Trophoblast cell (in vitro differentiated cells and primary cell): ENCODE measurements around the gene BCL2L2.

Experiments
- DNase-seq, 2 donors: peaks; one replicate each; pipeline ENCODE4 v3.0.0-alpha.2; 2016
- H2AFZ ChIP-seq: 2 replicates; pipeline ENCODE4 v1.6.1; 2013; ENCODE audit warnings: low read length, moderate library complexity, mild to moderate bottlenecking; ENCODE audit not compliant: insufficient read depth, poor library complexity
- H2AK5ac ChIP-seq: 2 replicates; pipeline ENCODE4 v1.6.1; 2013; ENCODE audit warnings: mild to moderate bottlenecking, low read length
- H2BK120ac ChIP-seq: 2 replicates; pipeline ENCODE4 v1.6.1; 2013; ENCODE audit warnings: low read length, mild to moderate bottlenecking, moderate library complexity; ENCODE audit not compliant: insufficient read depth, poor library complexity
- H2BK12ac ChIP-seq: 2 replicates; pipeline ENCODE4 v1.6.1; 2013; ENCODE audit warnings: mild to moderate bottlenecking, low read length, moderate library complexity
- H2BK5ac ChIP-seq: 2 replicates; pipeline ENCODE4 v1.6.1; 2013; ENCODE audit warnings: low read length, low read depth, moderate library complexity, mild to moderate bottlenecking; ENCODE audit not compliant: poor library complexity
- H3K14ac ChIP-seq: 2 replicates; pipeline ENCODE4 v1.6.1; 2013; ENCODE audit warnings: mild to moderate bottlenecking, low read length
- H3K18ac ChIP-seq: 2 replicates; pipeline ENCODE4 v1.6.1; 2013; ENCODE audit warnings: mild to moderate bottlenecking, low read length
- H3K23ac ChIP-seq: 2 replicates; pipeline ENCODE4 v1.6.1; 2013; ENCODE audit warnings: low read length
- H3K27ac ChIP-seq: 2 replicates; pipeline ENCODE4 v1.5.1; 2013; ENCODE audit warnings: low read depth, mild to moderate bottlenecking, inconsistent platforms, low read length, moderate library complexity
- H3K27me3 ChIP-seq: 2 replicates; pipeline ENCODE4 v1.6.1; 2013; ENCODE audit warnings: inconsistent platforms, mild to moderate bottlenecking, low read length, moderate library complexity; ENCODE audit not compliant: insufficient read depth
- H3K36me3 ChIP-seq, 2 experiments: 1 replicate in 1 of 2; 2 replicates in 1 of 2; pipeline ENCODE4 v1.6.1; 2013; ENCODE audit warnings: low read length in 2 of 2, mild to moderate bottlenecking in 2 of 2, moderate library complexity in 1 of 2; ENCODE audit not compliant: insufficient read depth in 2 of 2, control insufficient read depth in 1 of 2
- H3K4ac ChIP-seq: 2 replicates; pipeline ENCODE4 v1.6.1; 2013; ENCODE audit warnings: low read depth, mild to moderate bottlenecking, low read length, moderate library complexity
- H3K4me1 ChIP-seq, 2 experiments: 1 replicate in 1 of 2; 2 replicates in 1 of 2; pipeline ENCODE4 v1.6.1; 2013; ENCODE audit warnings: low read length in 2 of 2, mild to moderate bottlenecking in 2 of 2, moderate library complexity in 1 of 2; ENCODE audit not compliant: insufficient read depth in 2 of 2, control insufficient read depth in 1 of 2
- H3K4me2 ChIP-seq: 2 replicates; pipeline ENCODE4 v1.6.1; 2013; ENCODE audit warnings: inconsistent platforms, mild to moderate bottlenecking, low read length, moderate library complexity
- H3K4me3 ChIP-seq: 2 replicates; pipeline ENCODE4 v1.5.1; 2013; ENCODE audit warnings: mild to moderate bottlenecking, low read depth, low read length, inconsistent platforms
- H3K79me1 ChIP-seq: one replicate; pipeline ENCODE4 v1.6.1; 2013; ENCODE audit warnings: low read length
- H3K79me2 ChIP-seq: 2 replicates; pipeline ENCODE4 v1.6.1; 2013; ENCODE audit warnings: low read length, mild to moderate bottlenecking; ENCODE audit not compliant: control insufficient read depth, insufficient read depth, poor library complexity
- H3K9ac ChIP-seq: 2 replicates; pipeline ENCODE4 v1.6.1; 2013; ENCODE audit warnings: mild to moderate bottlenecking, low read length
- H3K9me3 ChIP-seq: 2 replicates; pipeline ENCODE4 v1.6.1; 2013; ENCODE audit warnings: low read depth, mild to moderate bottlenecking, control low read depth, inconsistent platforms, low read length; ENCODE audit not compliant: insufficient read depth
- H4K12ac ChIP-seq: 2 replicates; pipeline ENCODE4 v1.6.1; 2013; ENCODE audit warnings: low read depth, mild to moderate bottlenecking, low read length, moderate library complexity
- H4K8ac ChIP-seq: 2 replicates; pipeline ENCODE4 v1.6.1; 2013; ENCODE audit warnings: low read depth, mild to moderate bottlenecking, low read length, moderate library complexity
- H4K91ac ChIP-seq: one replicate; pipeline ENCODE4 v1.6.1; 2013; ENCODE audit warnings: low read depth, mild to moderate bottlenecking, low read length, moderate library complexity
- WGBS: extraction: QIAGEN DNeasy Blood & Tissue Kit; methylation state at CpG from one replicate; pipeline ENCODE4 v1.1.7; 2013; ENCODE audit warnings: missing lambda C conversion rate; ENCODE audit not compliant: insufficient read length, insufficient coverage; ENCODE audit errors: extremely low coverage; 5-methylcytosine and 5-hydroxymethylcytosine counted together

Gene BCL2L2

GRCh38 chr14:23286902-23287479 lies 19.6 kb upstream of the BCL2L2 start:
- Histone ChIP-seq H3K4me2 (peak overlapping the region; percentile 80), H4K91ac (peak overlapping the region; percentile 65), H3K79me1 (peaks cover 10% of the 10 kb centered on the region), H2BK120ac (no peak overlapping the region), H4K8ac (no peak overlapping the region), H2AFZ (no peak overlapping the region), H3K18ac (no peak overlapping the region), H3K9me3 (no peaks in the 10 kb centered on the region), H3K14ac (no peak overlapping the region), H3K9ac (no peak overlapping the region), H3K79me2 (peaks cover 7% of the 10 kb centered on the region), H3K4me3 (no peak overlapping the region), H3K23ac (no peak overlapping the region), H3K27me3 (no peaks in the 10 kb centered on the region), H2BK12ac (no peak overlapping the region), H2AK5ac (no peak overlapping the region), H3K36me3 (no peaks in the 10 kb centered on the region), H4K12ac (peak overlapping the region; percentile 79), H3K4me1 (peaks cover 3 to 5% of the 10 kb centered on the region in 2 experiments), H3K27ac (peak overlapping the region; percentile 95), H3K4ac (peak overlapping the region; percentile 52), H2BK5ac (peak overlapping the region; percentile 4)
- WGBS, result no CpG with 5 or more reads among the region's 6 CpGs
- DNase-seq, result peak in 1 of 2 donors; percentile 47

GRCh38 chr14:23294734-23295561 lies 11.7 kb upstream of the BCL2L2 start:
- H2BK12ac ChIP-seq, result no peak overlapping the region
- DNase-seq, result peak; percentile 48 to 83
- no peak overlapping the region for H2BK120ac ChIP-seq
- no peak overlapping the region for H4K91ac ChIP-seq
- peaks cover 2 to 4% of the 10 kb centered on the region in 2 experiments for H3K4me1 ChIP-seq
- peak overlapping the region; percentile 72 for H3K9ac ChIP-seq
- no CpG with 5 or more reads among the region's 24 CpGs for WGBS
- peak overlapping the region; percentile 10 for H3K23ac ChIP-seq
- H3K4me3 ChIP-seq, result no peak overlapping the region
- peaks cover 0 to 2% of the 10 kb centered on the region in 2 experiments for H3K36me3 ChIP-seq
- H3K4ac ChIP-seq, result no peak overlapping the region
- no peak overlapping the region for H3K4me2 ChIP-seq
- no peak overlapping the region for H2BK5ac ChIP-seq
- H3K79me2 ChIP-seq, result no peaks in the 10 kb centered on the region
- H3K79me1 ChIP-seq, result no peaks in the 10 kb centered on the region
- H3K9me3 ChIP-seq, result no peaks in the 10 kb centered on the region
- H3K27ac ChIP-seq, result no peak overlapping the region
- no peak overlapping the region for H3K18ac ChIP-seq
- H4K8ac ChIP-seq, result no peak overlapping the region
- H3K27me3 ChIP-seq, result no peaks in the 10 kb centered on the region
- no peak overlapping the region for H3K14ac ChIP-seq
- H4K12ac ChIP-seq, result no peak overlapping the region
- H2AK5ac ChIP-seq, result no peak overlapping the region
- no peak overlapping the region for H2AFZ ChIP-seq

- no peaks in the 10 kb centered on the region for H3K9me3 ChIP-seq
- peak overlapping the region; percentile 70 for H3K9ac ChIP-seq
- peaks cover 2 to 8% of the 10 kb centered on the region in 2 experiments for H3K4me1 ChIP-seq
- no peak overlapping the region for H3K4ac ChIP-seq
- DNase-seq, result no peak
- no peak overlapping the region for H3K23ac ChIP-seq
- WGBS, result no CpG with 5 or more reads among the region's 7 CpGs
- no peak overlapping the region for H3K27ac ChIP-seq
- no peak overlapping the region for H2BK120ac ChIP-seq
- H4K12ac ChIP-seq, result no peak overlapping the region
- H2BK5ac ChIP-seq, result no peak overlapping the region
- no peak overlapping the region for H3K14ac ChIP-seq
- no peak overlapping the region for H4K91ac ChIP-seq
- H2AK5ac ChIP-seq, result no peak overlapping the region
- no peak overlapping the region for H3K18ac ChIP-seq
- H2AFZ ChIP-seq, result no peak overlapping the region
- H3K4me3 ChIP-seq, result no peak overlapping the region
- H3K79me1 ChIP-seq, result peaks cover 5% of the 10 kb centered on the region
- no peaks in the 10 kb centered on the region for H3K27me3 ChIP-seq
- peaks cover 0 to 2% of the 10 kb centered on the region in 2 experiments for H3K36me3 ChIP-seq
- H3K79me2 ChIP-seq, result peaks cover 4% of the 10 kb centered on the region
- H4K8ac ChIP-seq, result no peak overlapping the region
- no peak overlapping the region for H3K4me2 ChIP-seq
- no peak overlapping the region for H2BK12ac ChIP-seq
Measured at GRCh38 chr14:23296012-23296777, 10.4 kb upstream of the BCL2L2 start.

GRCh38 chr14:23297096-23297495 lies 9.5 kb upstream of the BCL2L2 start:
- Histone ChIP-seq H3K4ac (no peak overlapping the region), H4K91ac (no peak overlapping the region), H2BK120ac (no peak overlapping the region), H3K4me2 (no peak overlapping the region), H2BK12ac (no peak overlapping the region), H2AFZ (no peak overlapping the region), H4K8ac (no peak overlapping the region), H4K12ac (no peak overlapping the region), H2AK5ac (no peak overlapping the region), H3K9ac (peak overlapping the region; percentile 18), H3K27me3 (no peaks in the 10 kb centered on the region), H3K4me1 (peaks cover 2 to 8% of the 10 kb centered on the region in 2 experiments), H3K79me1 (peaks cover 10% of the 10 kb centered on the region), H3K23ac (no peak overlapping the region), H3K4me3 (no peak overlapping the region), H3K9me3 (no peaks in the 10 kb centered on the region), H3K14ac (no peak overlapping the region), H2BK5ac (no peak overlapping the region), H3K79me2 (peaks cover 7% of the 10 kb centered on the region), H3K18ac (no peak overlapping the region), H3K27ac (no peak overlapping the region), H3K36me3 (peaks cover 0 to 2% of the 10 kb centered on the region in 2 experiments)
- no peak for DNase-seq
- no CpG with 5 or more reads among the region's 7 CpGs for WGBS
